ENCODE results near the gene COL8A2.

Gene COL8A2

GRCh38 chr1:36128126-36128904, 3.3 kb upstream of the COL8A2 start:
- no peak for TF ChIP-seq EZH2 (IDR thresholded peaks at IDR 0.05; ENCODE audit: borderline replicate concordance, low read length)

DNA sequence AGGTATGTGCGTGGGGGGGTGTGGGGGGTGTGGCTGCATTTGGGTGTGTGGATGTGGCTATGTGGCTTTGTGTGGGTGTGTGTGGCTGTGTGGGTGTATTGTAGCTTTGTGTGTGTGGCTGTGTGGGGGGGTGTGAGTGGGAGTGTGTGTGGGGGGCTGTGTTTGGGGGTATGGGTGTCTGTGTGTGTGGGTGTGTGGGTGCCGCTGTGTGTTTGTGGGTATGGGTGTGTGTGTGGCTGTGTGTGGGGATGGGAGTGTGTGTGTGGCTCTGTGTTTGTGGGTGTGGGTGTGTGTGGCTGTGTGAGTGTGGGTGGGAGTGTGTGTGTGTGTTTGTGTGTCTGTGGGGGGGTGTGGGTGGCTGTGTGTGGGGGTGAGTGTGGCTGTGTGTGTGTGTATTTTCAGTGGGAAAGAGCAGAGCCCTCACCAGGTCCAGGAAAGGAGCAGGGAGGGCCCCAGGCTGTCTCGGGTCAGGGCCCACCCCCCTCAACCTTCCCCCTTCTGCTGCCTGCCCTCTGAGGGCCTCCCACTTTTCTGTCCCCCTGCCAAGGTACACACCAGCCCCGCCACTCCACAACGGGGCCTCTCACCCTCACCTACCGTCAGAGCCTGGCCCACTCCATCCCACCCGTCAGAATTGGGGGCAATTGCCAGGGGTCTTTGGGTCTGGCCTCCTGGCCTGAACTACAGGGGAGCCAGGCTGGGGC, 1.9 kb upstream of the COL8A2 start:
- no peaks in the 10 kb centered on the region for H4K20me1 ChIP-seq (ENCODE audit: insufficient read depth, low read length)
- no peak overlapping the region for H3K4me2 ChIP-seq (ENCODE audit: low read length)
- no peak overlapping the region for H3K9ac ChIP-seq (ENCODE audit: low read length)
- H2AFZ ChIP-seq (ENCODE audit: low read length): no peak overlapping the region
- peaks cover 25% of the 10 kb centered on the region for H3K4me1 ChIP-seq (ENCODE audit: insufficient read depth, low read length, severe bottlenecking)
- H3K9me3 ChIP-seq (ENCODE audit: low read length): no peaks in the 10 kb centered on the region
- H3K36me3 ChIP-seq (ENCODE audit: insufficient read depth, low read length): no peaks in the 10 kb centered on the region
- no peak overlapping the region for H3K4me3 ChIP-seq (ENCODE audit: low read depth, low read length, poor library complexity, severe bottlenecking)
- no peaks in the 10 kb centered on the region for H3K9me2 ChIP-seq (ENCODE audit: low read depth, low read length)
- H3K27ac ChIP-seq (ENCODE audit: low read depth, low read length, poor library complexity, severe bottlenecking): no peak overlapping the region
- H3K79me2 ChIP-seq (ENCODE audit: insufficient read depth, low read length): no peaks in the 10 kb centered on the region
- H3F3A ChIP-seq (ENCODE audit: insufficient read depth, low read length): no peaks in the 10 kb centered on the region
- TF ChIP-seq, protein P1, sequence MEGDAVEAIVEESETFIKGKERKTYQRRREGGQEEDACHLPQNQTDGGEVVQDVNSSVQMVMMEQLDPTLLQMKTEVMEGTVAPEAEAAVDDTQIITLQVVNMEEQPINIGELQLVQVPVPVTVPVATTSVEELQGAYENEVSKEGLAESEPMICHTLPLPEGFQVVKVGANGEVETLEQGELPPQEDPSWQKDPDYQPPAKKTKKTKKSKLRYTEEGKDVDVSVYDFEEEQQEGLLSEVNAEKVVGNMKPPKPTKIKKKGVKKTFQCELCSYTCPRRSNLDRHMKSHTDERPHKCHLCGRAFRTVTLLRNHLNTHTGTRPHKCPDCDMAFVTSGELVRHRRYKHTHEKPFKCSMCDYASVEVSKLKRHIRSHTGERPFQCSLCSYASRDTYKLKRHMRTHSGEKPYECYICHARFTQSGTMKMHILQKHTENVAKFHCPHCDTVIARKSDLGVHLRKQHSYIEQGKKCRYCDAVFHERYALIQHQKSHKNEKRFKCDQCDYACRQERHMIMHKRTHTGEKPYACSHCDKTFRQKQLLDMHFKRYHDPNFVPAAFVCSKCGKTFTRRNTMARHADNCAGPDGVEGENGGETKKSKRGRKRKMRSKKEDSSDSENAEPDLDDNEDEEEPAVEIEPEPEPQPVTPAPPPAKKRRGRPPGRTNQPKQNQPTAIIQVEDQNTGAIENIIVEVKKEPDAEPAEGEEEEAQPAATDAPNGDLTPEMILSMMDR (IDR thresholded peaks at IDR 0.05; ENCODE audit: low read length): no peak
- TF ChIP-seq EZH2 (IDR thresholded peaks at IDR 0.05; ENCODE audit: borderline replicate concordance, low read length): no peak
- peaks cover 7% of the 10 kb centered on the region; the same call in 1 of the 2 replicates for H3K27me3 ChIP-seq (ENCODE audit: insufficient read depth, low read length)

More at GRCh38 chr1:36128126-36128904, 3.3 kb upstream of the COL8A2 start:
- Histone ChIP-seq H3K4me2 (ENCODE audit: low read length) (no peak overlapping the region), H3K79me2 (ENCODE audit: insufficient read depth, low read length) (no peaks in the 10 kb centered on the region), H3K27me3 (ENCODE audit: insufficient read depth, low read length) (no peaks in the 10 kb centered on the region; the same call in 1 of the 2 replicates), H3K27ac (ENCODE audit: low read depth, low read length, poor library complexity, severe bottlenecking) (no peak overlapping the region), H3K9ac (ENCODE audit: low read length) (no peak overlapping the region), H3F3A (ENCODE audit: insufficient read depth, low read length) (no peaks in the 10 kb centered on the region), H3K4me1 (ENCODE audit: insufficient read depth, low read length, severe bottlenecking) (peaks cover 17% of the 10 kb centered on the region), H3K9me2 (ENCODE audit: low read depth, low read length) (no peaks in the 10 kb centered on the region), H3K4me3 (ENCODE audit: low read depth, low read length, poor library complexity, severe bottlenecking) (no peak overlapping the region), H3K36me3 (ENCODE audit: insufficient read depth, low read length) (no peaks in the 10 kb centered on the region), H2AFZ (ENCODE audit: low read length) (no peak overlapping the region), H3K9me3 (ENCODE audit: low read length) (no peaks in the 10 kb centered on the region), H4K20me1 (ENCODE audit: insufficient read depth, low read length) (no peaks in the 10 kb centered on the region)

- Histone ChIP-seq H4K20me1 (ENCODE audit: insufficient read depth, low read length) (no peaks in the 10 kb centered on the region), H3K9ac (ENCODE audit: low read length) (no peak overlapping the region), H3K4me1 (ENCODE audit: insufficient read depth, low read length, severe bottlenecking) (peaks cover 25% of the 10 kb centered on the region), H3K79me2 (ENCODE audit: insufficient read depth, low read length) (no peaks in the 10 kb centered on the region), H3K27ac (ENCODE audit: low read depth, low read length, poor library complexity, severe bottlenecking) (no peak overlapping the region), H3K9me2 (ENCODE audit: low read depth, low read length) (no peaks in the 10 kb centered on the region), H3K36me3 (ENCODE audit: insufficient read depth, low read length) (no peaks in the 10 kb centered on the region), H3F3A (ENCODE audit: insufficient read depth, low read length) (no peaks in the 10 kb centered on the region), H2AFZ (ENCODE audit: low read length) (no peak overlapping the region), H3K4me2 (ENCODE audit: low read length) (no peak overlapping the region), H3K27me3 (ENCODE audit: insufficient read depth, low read length) (peaks cover 7% of the 10 kb centered on the region; the same call in 1 of the 2 replicates), H3K4me3 (ENCODE audit: low read depth, low read length, poor library complexity, severe bottlenecking) (no peak overlapping the region), H3K9me3 (ENCODE audit: low read length) (no peaks in the 10 kb centered on the region)
- TF ChIP-seq EZH2 (IDR thresholded peaks at IDR 0.05; ENCODE audit: borderline replicate concordance, low read length): no peak
- TF ChIP-seq, protein P1 (IDR thresholded peaks at IDR 0.05; ENCODE audit: low read length): no peak
These were observed 1.1 kb upstream of the COL8A2 start for GRCh38 chr1:36126005-36126716.

Data from OCI-LY1 (cell line).